Testis (tissue), 2 donors: ENCODE data around the gene ALS2CL.

Experiments used
- CTCF ChIP-seq, 3 experiments: fragments of 450-650 bp in 2 of 3; fragments of 200-600 bp in 1 of 3; sonication (generic) in 1 of 3; IDR thresholded peaks; one replicate each; pipeline ENCODE4 v1.5.1; 2016 to 2019; ENCODE audit warnings: antibody characterized with exemption in 3 of 3, mild to moderate bottlenecking in 2 of 3, moderate library complexity in 1 of 3
- POLR2A ChIP-seq: fragments of 450-650 bp; IDR thresholded peaks from one replicate; pipeline ENCODE4 v1.6.1; 2017; ENCODE audit warnings: antibody characterized with exemption, mild to moderate bottlenecking, moderate library complexity

- TF ChIP-seq CTCF (IDR thresholded peaks at IDR 0.05) (no peak), POLR2A (no peak)
Observed at GRCh38 chr3:46719044-46719565, 25.6 kb upstream of the ALS2CL start.
